Liver (tissue), 9 donors: ENCODE data around the gene ZNRF2. TPM values are rescaled to one million over a fixed set of nuclear protein-coding genes. Genes with fewer than 3 reads are reported as not detected.

Experiments
- DNase-seq: peaks from one replicate; pipeline ENCODE4 v3.0.0-alpha.2; 2017; ENCODE audit warnings: low spot score
- H3K27ac ChIP-seq, 2 donors: one replicate each; pipeline ENCODE4 v1.7.0; 2013; ENCODE audit warnings: inconsistent platforms in 2 of 2, low read length in 2 of 2, control low read depth in 1 of 2, low read depth in 1 of 2, mild to moderate bottlenecking in 1 of 2
- H3K27me3 ChIP-seq, 4 donors: one replicate each; pipeline versions ENCODE4 v1.6.1 to v1.7.0; 2013; ENCODE audit warnings: low read length in 3 of 4, inconsistent platforms in 1 of 4, mild to moderate bottlenecking in 1 of 4, moderate library complexity in 1 of 4; ENCODE audit not compliant: control insufficient read depth in 4 of 4, insufficient read depth in 4 of 4
- H3K36me3 ChIP-seq, 4 donors: one replicate each; pipeline versions ENCODE4 v1.6.1 to v1.7.0; 2013; ENCODE audit warnings: low read length in 3 of 4, mild to moderate bottlenecking in 3 of 4, low read depth in 1 of 4, moderate library complexity in 1 of 4; ENCODE audit not compliant: control insufficient read depth in 4 of 4, insufficient read depth in 3 of 4
- H3K4me1 ChIP-seq, 4 donors: one replicate each; pipeline versions ENCODE4 v1.6.1 to v1.7.0; 2013; ENCODE audit warnings: low read length in 3 of 4, mild to moderate bottlenecking in 3 of 4, moderate library complexity in 1 of 4; ENCODE audit not compliant: control insufficient read depth in 4 of 4, insufficient read depth in 4 of 4
- H3K4me3 ChIP-seq, 3 donors: one replicate each; pipeline versions ENCODE4 v1.6.1 to v1.7.0; 2013; ENCODE audit warnings: low read length in 3 of 3, control low read depth in 1 of 3, low read depth in 1 of 3, mild to moderate bottlenecking in 1 of 3
- H3K9ac ChIP-seq, 2 donors: one replicate each; pipeline ENCODE4 v1.7.0; 2013; ENCODE audit warnings: low read length in 2 of 2, mild to moderate bottlenecking in 2 of 2, moderate library complexity in 2 of 2, control low read depth in 1 of 2, low read depth in 1 of 2
- H3K9me3 ChIP-seq, 4 donors: one replicate each; pipeline versions ENCODE4 v1.6.1 to v1.7.0; 2013; ENCODE audit warnings: low read length in 3 of 4; ENCODE audit not compliant: control insufficient read depth in 4 of 4
- ATF3 ChIP-seq: IDR thresholded peaks from 2 replicates; pipeline ENCODE4 v1.6.1; 2016; ENCODE audit warnings: antibody characterized with exemption
- CTCF ChIP-seq: fragments of 150-350 bp; IDR thresholded peaks from 2 replicates; pipeline ENCODE4 v1.5.1; 2017; ENCODE audit warnings: improper control_type of control experiment, low read depth, low read length; ENCODE audit not compliant: missing input control
- EGR1 ChIP-seq, 2 donors: IDR thresholded peaks; 2 replicates each; pipeline ENCODE4 v1.6.1; 2016 to 2018; ENCODE audit warnings: antibody characterized with exemption in 2 of 2, low read depth in 2 of 2
- FOXA1 ChIP-seq: IDR thresholded peaks from 2 replicates; pipeline ENCODE4 v1.6.1; 2016; ENCODE audit warnings: antibody characterized with exemption
- FOXA2 ChIP-seq: IDR thresholded peaks from 2 replicates; pipeline ENCODE4 v1.6.1; 2016; ENCODE audit warnings: antibody characterized with exemption
- GABPA ChIP-seq, 2 donors: IDR thresholded peaks in 1 of 2; conservative IDR thresholded peaks in 1 of 2; 2 replicates each; pipeline ENCODE4 v1.6.1; 2016; ENCODE audit warnings: antibody characterized with exemption in 2 of 2, mild to moderate bottlenecking in 1 of 2, moderate library complexity in 1 of 2
- HNF4A ChIP-seq, 2 donors: conservative IDR thresholded peaks; 2 replicates each; pipeline ENCODE4 v1.6.1; 2016; ENCODE audit warnings: antibody characterized with exemption in 2 of 2, mild to moderate bottlenecking in 2 of 2
- HNF4G ChIP-seq: IDR thresholded peaks from 2 replicates; pipeline ENCODE4 v1.6.1; 2016; ENCODE audit warnings: antibody characterized with exemption
- JUND ChIP-seq, 2 donors: IDR thresholded peaks; 2 replicates each; pipeline ENCODE4 v1.6.1; 2016; ENCODE audit warnings: antibody characterized with exemption in 2 of 2
- MAX ChIP-seq: IDR thresholded peaks from 2 replicates; pipeline ENCODE4 v1.6.1; 2016; ENCODE audit warnings: antibody characterized with exemption
- NR2F2 ChIP-seq: IDR thresholded peaks from 2 replicates; pipeline ENCODE4 v1.6.1; 2016; ENCODE audit warnings: antibody characterized with exemption
- RAD21 ChIP-seq, 2 donors: IDR thresholded peaks; 2 replicates each; pipeline ENCODE4 v1.6.1; 2016; ENCODE audit warnings: antibody characterized with exemption in 2 of 2, mild to moderate bottlenecking in 2 of 2
- REST ChIP-seq: IDR thresholded peaks from 2 replicates; pipeline ENCODE4 v1.6.1; 2016; ENCODE audit warnings: antibody characterized with exemption, mild to moderate bottlenecking
- RXRA ChIP-seq, 2 donors: IDR thresholded peaks; 2 replicates each; pipeline ENCODE4 v1.6.1; 2017 to 2018; ENCODE audit warnings: antibody characterized with exemption in 2 of 2, mild to moderate bottlenecking in 1 of 2
- SP1 ChIP-seq: IDR thresholded peaks from 2 replicates; pipeline ENCODE4 v1.6.1; 2018; ENCODE audit warnings: antibody characterized with exemption, mild to moderate bottlenecking
- TAF1 ChIP-seq: conservative IDR thresholded peaks from 2 replicates; pipeline ENCODE4 v1.6.1; 2016; ENCODE audit warnings: antibody characterized with exemption, mild to moderate bottlenecking
- YY1 ChIP-seq: IDR thresholded peaks from 2 replicates; pipeline ENCODE4 v1.6.1; 2016; ENCODE audit warnings: antibody characterized with exemption, mild to moderate bottlenecking
- ZBTB33 ChIP-seq: IDR thresholded peaks from 2 replicates; pipeline ENCODE4 v1.6.1; 2016; ENCODE audit warnings: antibody characterized with exemption
- polyA plus RNA-seq, 2 donors: library from polyadenylated mRNA; stranded (reverse) in 1 of 2; unstranded in 1 of 2; fragments of 200-250 nt in 1 of 2; fragments of >200 nt in 1 of 2; fragmentation: Nextera tagmentation in 1 of 2; extraction: Ambion mirVana in 1 of 2; gene quantifications; one replicate each; pipeline versions ENCODE4 v1.2.1 to v1.2.3, GENCODE V29; 2013 to 2015
- total RNA-seq, 2 donors: library from RNA; depleted of rRNA; stranded (reverse); fragments of >200 nt; gene quantifications; one replicate each; pipeline ENCODE4 v1.2.3, GENCODE V29; 2014
- donor health status: healthy.
- donor health status: healthy.
- donor health status: healthy.
- donor health status: healthy.
- donor health status: healthy.

ZNRF2 gene
- total and polyA plus RNA-seq, 4 donors: 6.9 to 30.0 (median 12.7) TPM

GRCh38 chr7:30238721-30239441 is 45.5 kb upstream of the ZNRF2 start:
- peak; percentile 54 for DNase-seq
- H3K4me3 ChIP-seq: no peak overlapping the region
- H3K4me1 ChIP-seq: peaks cover 2 to 19% (median 17%) of the 10 kb centered on the region in 4 donors
- no peak overlapping the region for H3K9ac ChIP-seq
- TF ChIP-seq SP1 (peak; percentile 34), ZBTB33 (no peak), ATF3 (no peak), REST (no peak), CTCF (no peak), RAD21 (IDR thresholded peaks at IDR 0.05) (peak in 1 of 2 donors; percentile 48), MAX (no peak), RXRA (IDR thresholded peaks at IDR 0.05) (peak in 1 of 2 donors; percentile 27), YY1 (no peak), TAF1 (no peak), FOXA1 (no peak), GABPA (IDR thresholded peaks at IDR 0.05 in 1 of 2, conservative IDR thresholded peaks at IDR 0.05 in 1 of 2) (no peak), HNF4A (conservative IDR thresholded peaks at IDR 0.05) (peak in 1 of 2 donors; percentile 27), NR2F2 (no peak), EGR1 (IDR thresholded peaks at IDR 0.05; ENCODE audit: low read depth in 2 of 2) (no peak), HNF4G (no peak), JUND (IDR thresholded peaks at IDR 0.05) (peak in 1 of 2 donors; percentile 39), FOXA2 (peak; percentile 48)
- peak overlapping the region in 1 of 2 donors; percentile 34 for H3K27ac ChIP-seq
- H3K9me3 ChIP-seq: no peaks in the 10 kb centered on the region
- H3K27me3 ChIP-seq: no peaks in the 10 kb centered on the region
- H3K36me3 ChIP-seq: no peaks in the 10 kb centered on the region
